SW 1271 (cell line): ENCODE data around the gene TTC39C.
A peak's percentile ranks its signal among the peaks of the same experiment; 100 is the strongest.
"Not testable (repeated sequence)": the region's sequence is repeated elsewhere in the genome, so short reads cannot be mapped to it uniquely, and the experiment has no call there.

ENCODE experiments used
- DNase-seq, 2 experiments: peaks; one replicate each; lab custom pipeline; 2025; lab: John Stamatoyannopoulos, UW

Gene TTC39C

GRCh38 chr18:24138409-24138788 is 123.8 kb downstream of the TTC39C start:
- no peak for DNase-seq

GRCh38 chr18:24138789-24139616 is 124.4 kb downstream of the TTC39C start, which contains the start of gene CABYR:
CABYR (plus strand) TSS chr18:24139062; CDS start chr18:24143115, 4,053 bp downstream.
- DNase-seq, result peak; percentile 55 to 73

- no peak for DNase-seq
Observed at GRCh38 chr18:24140697-24141096, 126.1 kb downstream of the TTC39C start.

- no peak for DNase-seq
Observed at GRCh38 chr18:24142376-24142775, 127.8 kb downstream of the TTC39C start.

GRCh38 chr18:24149591-24149990 is 135.0 kb downstream of the TTC39C start:
- not testable (repeated sequence) for DNase-seq

GRCh38 chr18:24153397-24153796 is 138.8 kb downstream of the TTC39C start:
- no peak for DNase-seq

GRCh38 chr18:24157855-24158254 is 143.3 kb downstream of the TTC39C start:
- no peak for DNase-seq

- DNase-seq, result no peak
Observed at GRCh38 chr18:24160086-24160485, 145.5 kb downstream of the TTC39C start.

GRCh38 chr18:24161304-24161703 is 146.8 kb downstream of the TTC39C start:
- no peak for DNase-seq

- no peak for DNase-seq
Observed at GRCh38 chr18:24168496-24168895, 153.9 kb downstream of the TTC39C start.

- no peak for DNase-seq
Observed at GRCh38 chr18:24170360-24170759, 155.8 kb downstream of the TTC39C start.

GRCh38 chr18:24173997-24174396 is 159.4 kb downstream of the TTC39C start:
- no peak for DNase-seq

GRCh38 chr18:24176727-24177416 is 162.3 kb downstream of the TTC39C start:
- peak in 1 of 2 experiments; percentile 51 for DNase-seq

- DNase-seq, result no peak
Observed at GRCh38 chr18:24177499-24178133, 163.1 kb downstream of the TTC39C start.

GRCh38 chr18:24180048-24180447 is 165.5 kb downstream of the TTC39C start:
- DNase-seq, result no peak

- no peak for DNase-seq
Observed at GRCh38 chr18:24181806-24182205, 167.3 kb downstream of the TTC39C start.
